Measurements from ENCODE around the gene DEFB110. TPM values are rescaled to one million over a fixed set of nuclear protein-coding genes. Genes with fewer than 3 reads are reported as not detected.

DEFB110 gene
- total RNA-seq, 1 donor from 2014 or later, result not detected

GRCh38 chr6:50030350-50030749, 8.6 kb upstream of the DEFB110 start:
- H3K4me3 ChIP-seq (ENCODE audit: low read depth, low read length), result no peak overlapping the region
- TF ChIP-seq, protein P1, sequence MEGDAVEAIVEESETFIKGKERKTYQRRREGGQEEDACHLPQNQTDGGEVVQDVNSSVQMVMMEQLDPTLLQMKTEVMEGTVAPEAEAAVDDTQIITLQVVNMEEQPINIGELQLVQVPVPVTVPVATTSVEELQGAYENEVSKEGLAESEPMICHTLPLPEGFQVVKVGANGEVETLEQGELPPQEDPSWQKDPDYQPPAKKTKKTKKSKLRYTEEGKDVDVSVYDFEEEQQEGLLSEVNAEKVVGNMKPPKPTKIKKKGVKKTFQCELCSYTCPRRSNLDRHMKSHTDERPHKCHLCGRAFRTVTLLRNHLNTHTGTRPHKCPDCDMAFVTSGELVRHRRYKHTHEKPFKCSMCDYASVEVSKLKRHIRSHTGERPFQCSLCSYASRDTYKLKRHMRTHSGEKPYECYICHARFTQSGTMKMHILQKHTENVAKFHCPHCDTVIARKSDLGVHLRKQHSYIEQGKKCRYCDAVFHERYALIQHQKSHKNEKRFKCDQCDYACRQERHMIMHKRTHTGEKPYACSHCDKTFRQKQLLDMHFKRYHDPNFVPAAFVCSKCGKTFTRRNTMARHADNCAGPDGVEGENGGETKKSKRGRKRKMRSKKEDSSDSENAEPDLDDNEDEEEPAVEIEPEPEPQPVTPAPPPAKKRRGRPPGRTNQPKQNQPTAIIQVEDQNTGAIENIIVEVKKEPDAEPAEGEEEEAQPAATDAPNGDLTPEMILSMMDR (conservative IDR thresholded peaks at IDR 0.05; ENCODE audit: low read depth, low read length), result no peak
- DNase-seq (ENCODE audit: low read depth), result no peak

GRCh38 chr6:50025258-50025657, 3.5 kb upstream of the DEFB110 start:
- TF ChIP-seq, protein P1 (conservative IDR thresholded peaks at IDR 0.05; ENCODE audit: low read depth, low read length), result no peak
- no peak for DNase-seq (ENCODE audit: low read depth)
- H3K4me3 ChIP-seq (ENCODE audit: low read depth, low read length), result no peak overlapping the region

GRCh38 chr6:50007819-50008218, 14.0 kb downstream of the DEFB110 start:
- DNase-seq (ENCODE audit: low read depth), result no peak
- no peak overlapping the region for H3K4me3 ChIP-seq (ENCODE audit: low read depth, low read length)
- TF ChIP-seq, protein P1 (conservative IDR thresholded peaks at IDR 0.05; ENCODE audit: low read depth, low read length), result no peak

DNA sequence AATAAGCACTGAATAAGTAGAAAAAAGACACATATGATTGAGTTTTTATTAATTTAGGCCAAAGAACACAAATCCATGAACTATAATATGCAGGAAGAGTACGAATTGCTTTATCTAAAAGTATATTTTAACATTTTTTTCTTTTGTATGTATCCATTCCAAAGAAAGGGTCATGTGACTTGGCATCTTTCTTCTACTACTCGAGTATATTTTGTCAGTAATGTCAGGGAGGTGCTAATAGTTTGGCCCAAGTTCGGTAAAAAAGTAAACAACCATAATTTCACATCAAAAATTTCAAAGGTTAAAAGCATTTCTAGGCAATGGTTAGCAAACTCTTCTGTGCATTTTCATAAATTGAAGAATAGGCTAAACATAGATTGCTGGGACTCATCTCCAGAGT, 18.7 kb downstream of the DEFB110 start:
- no peak overlapping the region for H3K4me3 ChIP-seq (ENCODE audit: low read depth, low read length)
- TF ChIP-seq, protein P1 (conservative IDR thresholded peaks at IDR 0.05; ENCODE audit: low read depth, low read length), result no peak
- no peak for DNase-seq (ENCODE audit: low read depth)

DNA sequence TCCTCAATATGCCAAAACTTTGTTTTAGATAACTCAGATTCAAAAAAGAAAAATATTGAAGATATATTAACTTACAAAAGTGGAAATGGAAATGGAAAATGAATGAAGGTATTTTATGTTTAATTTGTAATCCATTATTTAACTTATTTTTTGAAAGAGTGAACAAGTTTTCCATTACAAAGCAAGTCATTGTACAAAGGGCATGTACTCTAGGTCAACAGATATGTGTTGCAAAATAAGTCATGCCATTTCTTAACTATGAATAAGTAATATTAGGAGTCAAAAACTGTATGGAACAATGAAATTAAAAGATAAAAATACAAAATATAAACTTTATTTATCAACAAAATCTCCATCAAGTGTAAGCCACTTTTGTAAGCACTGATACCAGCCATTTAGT, 26.5 kb downstream of the DEFB110 start:
- TF ChIP-seq, protein P1 (conservative IDR thresholded peaks at IDR 0.05; ENCODE audit: low read depth, low read length), result no peak
- no peak for DNase-seq (ENCODE audit: low read depth)
- H3K4me3 ChIP-seq (ENCODE audit: low read depth, low read length), result no peak overlapping the region

DNA sequence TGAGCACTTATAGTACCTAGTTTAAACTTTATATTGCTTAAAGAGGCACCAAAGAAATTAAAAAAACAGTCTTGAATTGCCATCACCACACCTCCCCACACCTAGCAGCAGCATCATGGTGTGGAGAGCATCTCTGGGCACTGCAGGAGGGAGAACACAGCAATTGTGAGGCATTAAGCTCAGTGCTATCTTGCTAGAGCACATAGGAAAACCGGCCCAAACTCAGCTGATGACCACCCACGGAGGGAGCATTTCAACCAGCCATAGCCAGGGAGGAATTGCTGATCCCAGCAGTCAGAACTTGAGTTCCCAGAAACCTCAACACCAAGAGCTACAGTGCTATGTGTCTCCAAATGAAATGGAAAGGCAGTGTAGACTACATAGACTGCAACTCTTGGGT, 32.9 kb downstream of the DEFB110 start:
- TF ChIP-seq, protein P1 (conservative IDR thresholded peaks at IDR 0.05; ENCODE audit: low read depth, low read length), result no peak
- no peak for DNase-seq (ENCODE audit: low read depth)
- H3K4me3 ChIP-seq (ENCODE audit: low read depth, low read length), result no peak overlapping the region

GRCh38 chr6:49987749-49988148, 34.0 kb downstream of the DEFB110 start:
- no peak overlapping the region for H3K4me3 ChIP-seq (ENCODE audit: low read depth, low read length)
- no peak for DNase-seq (ENCODE audit: low read depth)
- TF ChIP-seq, protein P1 (conservative IDR thresholded peaks at IDR 0.05; ENCODE audit: low read depth, low read length), result no peak
